Amniotic stem cell (primary cell): ENCODE measurements around the gene RPL31.

Experiments
- DNase-seq: peaks from one replicate; lab custom pipeline; 2025; lab: John Stamatoyannopoulos, UW

RPL31 gene

GRCh38 chr2:100995309-100996075, 6.6 kb upstream of the RPL31 start:
- no peak for DNase-seq

- no peak for DNase-seq
Observed at GRCh38 chr2:100997509-100998234, 4.4 kb upstream of the RPL31 start.

GRCh38 chr2:100998235-100998573, 3.9 kb upstream of the RPL31 start:
- DNase-seq = no peak

GRCh38 chr2:100999995-101000394, 2.1 kb upstream of the RPL31 start:
- no peak for DNase-seq

GRCh38 chr2:101002562-101003277, 631 bp downstream of the RPL31 start:
- DNase-seq = no peak

- DNase-seq = no peak
Observed at GRCh38 chr2:101003278-101003775, 1.2 kb downstream of the RPL31 start.

- no peak for DNase-seq
Observed at GRCh38 chr2:101004620-101005325, 2.7 kb downstream of the RPL31 start.

- no peak for DNase-seq
Observed at GRCh38 chr2:101006065-101006715, 4.1 kb downstream of the RPL31 start.

- no peak for DNase-seq
Observed at GRCh38 chr2:101007415-101008345, 5.6 kb downstream of the RPL31 start.

GRCh38 chr2:101011152-101011551, 9.1 kb downstream of the RPL31 start:
- no peak for DNase-seq

GRCh38 chr2:101012054-101012705, 10.1 kb downstream of the RPL31 start:
- no peak for DNase-seq

GRCh38 chr2:101012706-101013181, 10.7 kb downstream of the RPL31 start:
- DNase-seq = no peak

- no peak for DNase-seq
Observed at GRCh38 chr2:101014264-101014857, 12.3 kb downstream of the RPL31 start.

- no peak for DNase-seq
Observed at GRCh38 chr2:101017371-101017770, 15.3 kb downstream of the RPL31 start.

- no peak for DNase-seq
Observed at GRCh38 chr2:101018934-101019333, 16.8 kb downstream of the RPL31 start.

- no peak for DNase-seq
Observed at GRCh38 chr2:101022221-101022620, 20.1 kb downstream of the RPL31 start.

GRCh38 chr2:101023327-101024107, 21.4 kb downstream of the RPL31 start:
- no peak for DNase-seq

- no peak for DNase-seq
Observed at GRCh38 chr2:101025561-101025960, 23.5 kb downstream of the RPL31 start.
